GM21576 (cell line): ENCODE results near the gene TMEM238.

ENCODE experiments used
- ATAC-seq: cut with Tn5 transposase; IDR thresholded peaks from one replicate; pipeline ENCODE4 v1.9.1; 2021; ENCODE audit warnings: mild to moderate bottlenecking, moderate library complexity; ENCODE audit not compliant: unreplicated experiment

The TMEM238 gene

GRCh38 chr19:55360902-55361301 is 23.2 kb downstream of the TMEM238 start:
- ATAC-seq: no peak

- no peak for ATAC-seq
Measured at GRCh38 chr19:55358943-55359908, 24.9 kb downstream of the TMEM238 start.

GRCh38 chr19:55358493-55358892 is 25.6 kb downstream of the TMEM238 start:
- ATAC-seq: no peak

GRCh38 chr19:55355213-55355821 is 28.8 kb downstream of the TMEM238 start:
- ATAC-seq: no peak

GRCh38 chr19:55354698-55355212 is 29.3 kb downstream of the TMEM238 start, which contains the start of gene COX6B2:
Gene COX6B2 (minus strand): TSS chr19:55354719. CDS start chr19:55354521, 198 bp downstream.
- ATAC-seq: no peak

- no peak for ATAC-seq
Measured at GRCh38 chr19:55353803-55354697, 30.0 kb downstream of the TMEM238 start.

GRCh38 chr19:55353356-55353802 is 30.7 kb downstream of the TMEM238 start:
- ATAC-seq: no peak

GRCh38 chr19:55352549-55353145 is 31.4 kb downstream of the TMEM238 start:
- ATAC-seq: no peak

- no peak for ATAC-seq
Measured at GRCh38 chr19:55352040-55352439, 32.1 kb downstream of the TMEM238 start.

GRCh38 chr19:55350620-55351315 is 33.3 kb downstream of the TMEM238 start:
- no peak for ATAC-seq

GRCh38 chr19:55348317-55349034 is 35.6 kb downstream of the TMEM238 start:
- ATAC-seq: no peak

GRCh38 chr19:55347442-55348009 is 36.6 kb downstream of the TMEM238 start:
- ATAC-seq: no peak

- no peak for ATAC-seq
Measured at GRCh38 chr19:55346725-55347441, 37.2 kb downstream of the TMEM238 start.

GRCh38 chr19:55345818-55346724 is 38.0 kb downstream of the TMEM238 start:
- ATAC-seq: no peak

- no peak for ATAC-seq
Measured at GRCh38 chr19:55345101-55345817, 38.8 kb downstream of the TMEM238 start.

GRCh38 chr19:55344444-55344843 is 39.6 kb downstream of the TMEM238 start:
- no peak for ATAC-seq
